EL (cell line): ENCODE measurements around the gene NR5A1.
A peak's percentile ranks its signal among the peaks of the same experiment; 100 is the strongest.

Source experiments
- DNase-seq: peaks from one replicate; pipeline ENCODE4 v3.0.0-alpha.2; 2016

NR5A1 gene

GRCh38 chr9:124506931-124507879, at the start of gene NR5A1:
NR5A1 (minus strand) TSS chr9:124507399; CDS start chr9:124503395, 4,004 bp downstream.
- DNase-seq, result no peak

- DNase-seq, result no peak
Observed at GRCh38 chr9:124555043-124555442, 47.8 kb upstream of the NR5A1 start.

- DNase-seq, result peak; percentile 91
Observed at GRCh38 chr9:124553738-124554137, 46.5 kb upstream of the NR5A1 start.

DNA sequence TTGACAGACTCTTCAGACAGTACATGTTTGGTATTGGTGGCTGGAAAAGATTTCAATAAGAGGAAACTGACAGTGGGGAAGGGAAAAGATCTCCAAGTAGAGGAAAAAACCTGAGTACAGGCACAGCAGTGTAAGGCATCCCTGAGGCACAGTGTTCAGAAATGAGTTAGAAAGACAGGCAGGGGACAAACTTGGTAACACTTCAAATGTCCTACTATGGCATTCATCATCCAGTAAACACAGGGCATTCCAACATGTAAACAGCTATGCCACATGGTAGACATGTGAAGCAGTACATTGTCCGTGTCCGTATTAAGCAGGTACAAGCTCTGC, 45.0 kb upstream of the NR5A1 start:
- no peak for DNase-seq

- peak; percentile 80 for DNase-seq
Observed at GRCh38 chr9:124551472-124552272, 44.5 kb upstream of the NR5A1 start.

DNA sequence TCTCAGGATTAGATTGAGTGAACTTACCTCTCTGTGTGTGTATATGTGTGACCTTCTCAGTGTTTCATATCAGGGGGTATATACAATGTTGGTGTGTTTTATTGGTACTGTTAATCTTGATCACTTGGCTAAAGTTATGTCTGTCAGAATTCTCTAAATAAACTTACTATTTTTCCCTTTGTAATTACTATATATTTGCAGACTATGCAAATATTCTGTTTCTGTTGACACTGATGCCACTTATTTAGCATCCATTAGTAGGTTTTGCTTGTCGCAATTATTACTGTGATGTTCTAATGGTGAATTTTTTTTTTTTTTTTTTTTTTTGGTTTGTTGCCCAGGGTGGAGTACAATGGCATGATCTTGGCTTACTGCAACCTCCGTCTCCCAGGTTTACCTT, 42.9 kb upstream of the NR5A1 start:
- no peak for DNase-seq

GRCh38 chr9:124549016-124549415, 41.8 kb upstream of the NR5A1 start:
- no peak for DNase-seq

- DNase-seq, result no peak
Observed at GRCh38 chr9:124544535-124544934, 37.3 kb upstream of the NR5A1 start.

DNA sequence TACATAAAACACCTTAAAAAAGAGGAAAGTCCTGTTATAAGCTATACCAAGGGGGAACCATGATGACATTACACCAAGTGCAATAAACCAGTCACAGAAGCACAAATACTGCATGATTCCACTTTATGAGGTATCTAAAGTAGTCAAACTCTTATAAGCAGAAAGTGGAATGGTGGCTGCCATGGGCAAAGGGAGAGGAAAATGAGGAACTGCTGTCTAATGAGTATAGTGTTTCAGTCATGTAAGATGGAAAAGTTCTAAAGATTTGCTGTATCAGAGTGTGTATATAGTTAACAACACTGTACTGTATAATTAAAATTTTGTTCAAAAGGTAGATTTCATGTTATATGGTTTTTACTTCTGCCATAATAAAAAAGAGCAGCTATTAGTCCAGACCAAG, 34.6 kb upstream of the NR5A1 start:
- no peak for DNase-seq

DNA sequence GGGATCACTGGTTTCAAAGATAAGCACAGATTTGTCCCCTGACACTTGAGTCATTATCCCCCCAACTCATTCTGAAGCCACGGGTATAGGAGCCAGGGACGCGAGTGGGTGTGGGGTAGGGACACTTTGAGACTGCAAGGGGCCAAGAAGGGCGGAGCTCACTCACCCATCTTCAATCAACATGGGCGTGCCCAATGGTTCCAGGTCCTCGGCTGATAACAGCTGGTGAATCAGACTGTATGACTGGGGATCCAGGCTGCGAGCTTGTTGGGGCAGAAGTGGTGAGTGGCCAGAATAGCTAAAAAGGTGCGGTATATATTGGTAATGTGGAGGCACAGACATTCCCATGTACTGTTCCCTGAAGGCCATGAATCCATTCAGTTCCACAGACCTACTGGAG, 30.7 kb upstream of the NR5A1 start:
- DNase-seq, result no peak

GRCh38 chr9:124535846-124536245, 28.6 kb upstream of the NR5A1 start:
- DNase-seq, result no peak

DNA sequence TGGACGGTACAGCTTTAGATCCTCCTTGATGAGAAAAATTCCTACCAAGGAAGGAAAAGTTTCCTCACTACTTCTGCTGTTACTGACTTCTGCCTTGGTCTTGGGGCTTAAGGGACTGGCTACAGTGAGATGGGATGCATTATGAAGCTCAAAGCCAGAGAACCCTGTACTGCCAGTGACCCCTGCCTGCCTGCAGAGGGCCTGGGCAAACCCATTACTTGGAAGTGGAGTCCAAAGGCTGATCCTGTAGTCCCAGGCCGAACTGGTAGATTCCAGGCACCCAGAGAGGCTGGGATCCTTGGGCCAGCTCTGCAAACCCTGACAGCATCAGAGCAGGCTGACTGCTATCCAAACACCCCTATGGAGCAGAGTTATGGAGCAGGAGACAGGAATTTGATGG, 25.7 kb upstream of the NR5A1 start:
- no peak for DNase-seq

DNA sequence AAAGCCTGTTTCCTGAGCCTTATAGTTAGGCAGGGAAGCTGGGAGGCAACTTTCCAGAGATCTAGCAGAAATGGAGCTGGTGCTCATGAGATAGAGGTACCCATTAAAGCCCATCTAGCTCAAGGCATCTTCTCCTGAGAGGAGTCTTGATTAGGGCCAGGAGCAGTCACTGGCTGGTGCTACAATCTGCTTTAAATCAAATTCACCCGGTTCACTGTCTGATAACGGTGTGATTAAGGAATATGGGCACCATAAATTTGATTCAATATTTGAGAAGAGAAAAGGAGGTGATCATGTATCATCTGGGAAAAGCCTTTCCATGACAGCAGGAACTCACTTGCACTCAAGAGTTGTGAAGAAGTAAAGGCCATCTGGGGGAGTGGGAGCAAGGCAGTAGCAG, 23.9 kb upstream of the NR5A1 start:
- DNase-seq, result no peak

GRCh38 chr9:124530246-124530645, 23.0 kb upstream of the NR5A1 start:
- DNase-seq, result no peak

DNA sequence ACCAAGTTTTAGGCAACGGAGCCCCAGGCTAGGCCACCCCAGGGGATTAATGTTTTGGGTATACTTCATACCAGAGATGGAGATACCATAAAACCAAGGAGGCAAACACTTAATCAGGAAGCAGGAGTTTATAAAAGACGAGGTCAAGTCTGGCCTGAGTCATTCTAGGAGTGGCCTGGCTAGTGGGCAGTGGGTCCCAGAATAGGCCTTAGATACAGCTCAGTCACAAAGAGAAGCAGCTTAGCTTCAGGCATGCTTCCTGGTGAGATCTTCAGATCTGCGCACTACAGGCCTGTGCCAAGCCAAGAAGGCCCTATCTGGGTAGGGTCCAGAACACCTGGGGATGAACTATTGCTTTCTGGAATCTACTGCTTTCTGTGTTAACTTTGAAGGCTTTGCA, 20.6 kb upstream of the NR5A1 start:
- DNase-seq, result peak; percentile 60

DNA sequence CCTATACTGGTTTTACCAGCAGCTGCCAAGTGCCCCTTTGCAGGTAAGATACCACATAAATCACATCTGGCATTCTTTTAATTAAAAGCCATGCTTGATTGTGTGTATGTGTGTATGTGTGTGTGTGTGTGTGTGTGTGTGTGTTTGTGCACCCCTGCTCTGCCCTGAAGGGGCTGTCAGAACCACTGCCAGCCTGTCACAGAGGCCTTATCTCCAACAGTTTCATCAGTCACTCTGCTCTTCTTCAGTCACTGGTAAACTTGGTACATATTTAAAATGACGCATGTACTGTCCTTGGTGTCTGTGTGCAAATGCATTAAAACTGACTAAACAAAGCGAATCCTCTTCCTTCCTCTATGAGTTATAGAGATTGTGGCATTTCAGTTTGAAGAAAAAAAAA, 19.0 kb upstream of the NR5A1 start:
- DNase-seq, result no peak

GRCh38 chr9:124522121-124523098, 15.2 kb upstream of the NR5A1 start:
- no peak for DNase-seq

DNA sequence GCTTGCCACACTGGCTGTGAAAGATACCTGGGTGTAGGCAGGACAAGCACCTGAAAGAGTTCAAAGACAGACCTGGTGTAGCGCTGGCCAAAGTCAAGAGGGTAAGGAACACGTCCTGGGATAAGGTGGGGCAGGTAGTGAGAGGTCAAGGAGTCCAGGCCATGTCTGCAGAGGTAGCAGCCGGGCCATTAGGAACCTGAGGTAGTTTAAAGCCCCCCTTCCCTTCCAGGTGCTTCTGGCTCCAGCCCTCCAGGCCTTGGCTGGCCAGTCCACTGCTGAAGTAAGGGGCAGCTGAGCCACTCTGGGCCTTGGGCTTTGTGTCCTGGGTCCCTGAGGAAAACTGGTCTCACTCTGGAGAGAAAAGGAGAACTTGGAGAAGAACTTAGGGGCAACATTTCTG, 13.9 kb upstream of the NR5A1 start:
- no peak for DNase-seq

GRCh38 chr9:124520206-124520596, 13.0 kb upstream of the NR5A1 start:
- DNase-seq, result no peak

DNA sequence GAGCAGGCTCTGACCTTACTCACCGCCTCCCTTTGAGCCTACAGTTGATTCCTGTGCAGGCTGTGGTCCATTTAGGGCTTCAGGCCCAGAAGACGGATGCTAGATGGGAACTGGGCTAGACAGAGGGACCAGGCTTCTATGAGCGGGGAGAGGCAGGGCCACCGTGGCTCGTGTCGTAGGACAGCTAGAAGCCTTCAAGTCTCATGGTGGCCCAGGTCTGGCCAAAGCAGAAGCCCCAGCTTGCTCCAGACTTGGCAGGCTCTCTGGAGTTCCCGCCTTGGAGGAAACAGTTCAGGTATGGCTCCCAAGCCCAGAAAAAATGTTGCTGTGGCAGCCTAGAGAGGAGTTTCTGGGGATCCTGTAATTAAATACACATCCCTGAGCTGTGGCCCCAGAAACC, 10.9 kb upstream of the NR5A1 start:
- DNase-seq, result no peak

GRCh38 chr9:124517600-124517999, 10.4 kb upstream of the NR5A1 start:
- no peak for DNase-seq

GRCh38 chr9:124514874-124515273, 7.7 kb upstream of the NR5A1 start:
- DNase-seq, result no peak

GRCh38 chr9:124514125-124514524, 6.9 kb upstream of the NR5A1 start:
- DNase-seq, result no peak
